ENCODE measurements around the gene PDCD1.
"Not testable (repeated sequence)": the region's sequence is repeated elsewhere in the genome, so short reads cannot be mapped to it uniquely, and the experiment has no call there.

Gene PDCD1
- 0.04 to 10.7 (median 0.35) reads per million in 17 experiments for total RNA-seq

DNA sequence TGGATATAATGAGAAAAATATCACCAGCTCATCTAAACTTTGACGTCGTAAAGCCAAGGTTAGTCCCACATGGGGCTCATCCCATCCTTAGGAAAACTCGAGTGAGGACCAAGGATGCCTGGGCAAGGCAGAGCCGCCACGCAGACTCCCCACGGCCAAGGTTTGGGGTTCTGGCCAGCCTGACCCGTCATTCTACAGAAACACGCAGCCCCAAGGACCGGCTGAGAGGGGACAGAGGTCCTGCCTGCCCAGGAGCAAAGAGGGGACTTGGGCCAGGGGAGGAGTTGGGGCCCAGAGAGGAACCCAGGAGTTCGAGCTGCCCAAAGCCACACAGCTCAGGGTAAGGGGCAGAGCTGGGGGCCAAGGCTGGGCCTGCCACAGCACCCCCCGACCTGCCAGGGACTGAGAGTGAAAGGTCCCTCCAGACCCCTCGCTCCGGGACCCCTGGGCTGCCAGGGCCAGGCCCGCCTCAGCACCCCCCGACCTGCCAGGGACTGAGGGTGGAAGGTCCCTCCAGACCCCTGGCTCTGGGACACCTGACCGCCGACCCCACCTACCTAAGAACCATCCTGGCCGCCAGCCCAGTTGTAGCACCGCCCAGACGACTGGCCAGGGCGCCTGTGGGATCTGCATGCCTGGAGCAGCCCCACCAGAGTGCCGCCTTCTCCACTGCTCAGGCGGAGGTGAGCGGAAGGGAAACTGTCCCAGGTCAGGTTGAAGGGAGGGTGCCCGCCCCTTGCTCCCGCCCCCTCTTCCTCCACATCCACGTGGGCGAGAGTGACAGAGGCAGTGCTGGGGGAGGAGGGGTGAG lies at the start of gene PDCD1:
PDCD1 (minus strand) TSS at position 689 of the 811 bp plus-strand sequence; CDS start at position 633, 56 bp downstream.
- DNase-seq: peak in 2 of 4 experiments; percentile 20 to 34

DNA sequence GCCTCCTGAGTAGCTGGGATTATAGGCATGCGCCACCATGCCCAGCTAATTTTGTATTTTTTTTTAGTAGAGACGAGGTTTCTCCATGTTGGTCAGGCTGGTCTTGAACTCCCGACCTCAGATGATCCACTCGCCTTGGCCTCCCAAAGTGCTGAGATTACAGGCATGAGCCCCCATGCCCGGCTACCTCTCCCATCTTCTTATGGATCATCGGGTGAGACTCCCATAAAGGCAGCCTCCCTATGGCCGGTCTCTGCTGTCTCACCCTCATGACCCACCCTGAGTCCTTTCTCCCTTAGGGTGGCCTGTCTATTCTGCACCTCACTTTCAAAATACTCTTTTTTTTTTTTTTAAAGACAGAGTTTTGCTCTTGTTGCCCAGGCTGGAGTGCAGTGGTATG lies 49.1 kb upstream of the PDCD1 start:
- not testable (repeated sequence) for DNase-seq

DNA sequence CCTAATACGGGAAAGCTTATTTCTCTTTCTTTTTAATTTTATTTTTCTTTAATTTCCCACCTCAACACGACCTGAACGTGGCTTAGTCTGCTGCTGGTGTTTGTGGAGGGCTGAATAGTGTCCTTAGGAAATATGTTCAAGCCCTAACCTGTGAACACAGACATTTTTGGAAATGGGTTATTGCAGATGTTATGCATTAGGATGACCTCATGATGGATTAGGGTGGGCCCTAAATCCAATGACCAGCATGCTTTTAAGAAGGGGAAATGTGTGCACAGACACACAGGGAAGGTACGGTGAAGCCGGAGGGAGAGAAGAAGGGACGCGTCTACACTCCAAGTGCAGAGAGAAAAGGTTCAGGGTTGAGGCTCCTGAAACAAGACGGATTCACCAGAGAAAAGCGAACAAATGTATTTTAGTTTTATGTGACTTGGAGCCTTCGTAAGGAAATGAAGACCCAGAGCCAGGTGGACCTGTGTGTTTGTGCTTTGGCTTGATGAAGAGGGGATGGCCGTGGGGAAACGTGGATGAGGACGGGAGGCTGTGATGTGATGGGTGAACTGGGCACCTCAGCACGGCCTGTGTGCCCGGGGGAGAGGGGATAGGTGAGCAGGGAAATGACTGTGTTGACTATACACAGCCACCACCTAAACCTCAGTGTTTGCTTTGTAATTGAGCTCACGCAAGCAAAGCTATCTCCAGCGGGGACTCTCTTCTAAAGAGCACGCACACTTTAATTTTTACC lies 48.3 kb upstream of the PDCD1 start:
- DNase-seq: no peak

DNA sequence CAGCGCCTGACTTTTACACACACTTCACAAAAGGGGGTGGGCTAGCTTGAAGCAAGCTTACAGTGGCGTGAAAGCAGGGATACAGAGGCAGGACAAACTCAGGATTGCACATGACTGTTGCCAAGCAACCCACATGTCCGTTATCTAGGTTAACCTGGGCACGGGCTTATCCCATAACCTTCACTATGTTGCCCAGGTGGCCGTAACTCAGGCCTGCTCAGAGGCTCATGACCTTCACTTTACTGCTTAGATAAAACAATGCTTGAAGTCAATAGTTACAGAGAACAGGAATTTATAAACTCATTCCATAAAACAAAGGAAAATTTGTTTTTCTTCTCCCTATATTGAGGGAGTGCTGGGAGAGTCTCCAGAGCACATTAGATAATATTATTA lies 47.7 kb upstream of the PDCD1 start:
- not testable (repeated sequence) for DNase-seq

DNA sequence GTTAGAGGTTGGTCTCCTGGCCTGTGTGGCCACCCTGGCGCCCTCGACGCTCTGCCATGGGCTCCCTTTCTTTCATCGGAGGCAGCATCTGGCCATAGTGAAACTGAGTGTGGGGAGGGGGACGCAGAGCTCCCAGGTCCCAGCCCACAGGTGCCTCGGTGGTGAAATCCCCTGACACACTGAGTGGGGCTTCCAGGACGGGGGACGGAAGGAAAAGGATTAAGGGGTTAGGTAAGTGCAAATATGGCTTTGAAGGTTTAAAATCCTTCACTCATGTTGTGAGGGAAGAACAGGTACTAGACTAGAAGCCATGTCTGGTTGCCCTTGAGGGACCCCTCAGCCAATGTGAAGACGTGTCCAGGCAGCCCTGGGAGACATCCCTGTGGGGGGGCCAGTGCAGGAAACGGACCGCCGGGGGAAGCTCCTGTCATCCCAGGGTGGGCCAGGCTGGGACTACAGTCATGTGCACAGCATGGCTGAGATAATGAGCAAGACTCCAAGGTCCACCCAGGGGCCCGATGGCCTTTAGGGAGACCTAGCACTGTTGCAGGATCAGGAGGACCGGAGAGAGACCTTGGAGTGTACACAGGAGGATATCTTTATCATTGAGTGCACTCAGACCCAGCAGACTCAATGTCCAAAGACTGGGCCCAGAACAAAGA lies 47.2 kb upstream of the PDCD1 start:
- no peak for DNase-seq

DNA sequence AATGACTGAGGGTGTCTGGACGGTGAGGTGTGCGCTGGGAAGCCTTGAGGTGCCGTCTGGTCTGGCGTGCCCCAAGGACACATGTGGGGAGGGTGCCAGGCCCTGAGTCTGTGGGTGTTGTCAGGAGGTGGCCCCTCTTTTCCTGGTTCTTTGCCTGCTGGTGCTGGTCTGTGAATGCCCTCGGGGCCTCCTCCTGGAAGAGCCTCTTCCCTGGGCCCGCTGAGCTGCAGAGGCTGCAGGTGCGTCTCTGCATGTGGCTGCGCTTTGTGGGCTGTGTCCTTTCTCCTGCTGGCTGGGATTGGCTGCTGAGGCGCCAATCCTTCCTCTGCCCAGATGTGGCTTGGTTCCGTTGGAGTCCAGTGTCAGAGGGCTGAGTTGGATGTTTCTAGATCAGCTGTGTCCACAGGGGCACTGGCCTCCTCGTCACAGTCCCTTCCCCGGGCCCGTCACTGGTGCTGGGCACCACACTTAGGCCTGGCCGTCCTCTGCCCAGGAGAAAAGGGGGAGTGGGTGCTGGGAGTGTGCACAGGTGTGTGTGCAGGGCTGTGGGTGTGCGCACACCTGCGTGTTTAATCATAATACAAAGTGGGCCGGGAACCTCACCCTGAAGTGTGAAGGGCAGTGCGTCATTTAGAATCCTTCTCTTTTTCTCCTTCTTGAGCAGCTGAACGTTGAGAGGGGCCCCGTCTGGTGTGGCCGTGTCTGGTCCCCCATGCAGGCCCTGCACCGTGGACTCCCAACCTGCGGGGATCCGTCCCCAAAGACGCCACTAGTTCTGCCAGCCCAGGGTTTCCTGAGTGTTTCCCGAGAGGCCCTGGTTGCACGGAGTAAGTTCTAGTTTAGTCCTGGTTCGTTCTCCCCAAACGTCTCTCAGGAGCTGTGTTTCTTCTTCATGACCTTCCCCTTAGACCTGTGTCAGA lies 46.4 kb upstream of the PDCD1 start:
- DNase-seq: no peak

DNA sequence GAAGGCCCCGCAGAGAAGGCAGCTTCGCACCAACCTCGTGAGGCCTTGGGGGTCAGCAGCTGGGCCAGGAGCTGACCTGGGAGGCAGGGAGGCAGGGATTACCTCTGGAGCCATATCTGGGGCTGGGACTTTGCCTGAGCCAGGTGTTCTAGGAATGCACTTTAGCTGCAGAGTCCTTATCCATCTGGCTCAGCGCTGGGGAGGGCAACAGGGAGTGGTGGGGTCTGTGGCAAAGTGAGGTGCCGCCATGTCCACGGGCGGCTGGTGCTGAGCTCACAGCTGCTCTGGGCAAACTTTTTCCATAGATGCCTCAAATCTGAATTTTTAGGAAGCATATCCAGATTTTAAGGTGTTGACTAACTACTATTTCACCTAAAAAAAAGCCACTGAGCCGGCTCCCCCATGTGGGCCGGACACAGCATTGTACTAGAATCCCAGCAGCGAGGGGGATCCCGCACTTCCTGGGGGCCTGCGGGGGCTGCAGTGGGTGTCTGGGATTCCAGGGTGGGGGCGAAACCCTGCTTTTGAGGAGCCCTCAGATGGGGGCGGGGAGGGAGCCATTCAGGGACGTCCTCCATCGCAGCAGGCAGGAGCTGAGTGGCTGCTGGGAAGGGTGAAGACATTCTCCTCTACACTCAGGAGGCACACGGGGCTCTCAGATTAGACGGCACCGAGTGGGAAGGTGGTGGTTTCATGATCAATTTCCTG lies 45.5 kb upstream of the PDCD1 start:
- DNase-seq: no peak

DNA sequence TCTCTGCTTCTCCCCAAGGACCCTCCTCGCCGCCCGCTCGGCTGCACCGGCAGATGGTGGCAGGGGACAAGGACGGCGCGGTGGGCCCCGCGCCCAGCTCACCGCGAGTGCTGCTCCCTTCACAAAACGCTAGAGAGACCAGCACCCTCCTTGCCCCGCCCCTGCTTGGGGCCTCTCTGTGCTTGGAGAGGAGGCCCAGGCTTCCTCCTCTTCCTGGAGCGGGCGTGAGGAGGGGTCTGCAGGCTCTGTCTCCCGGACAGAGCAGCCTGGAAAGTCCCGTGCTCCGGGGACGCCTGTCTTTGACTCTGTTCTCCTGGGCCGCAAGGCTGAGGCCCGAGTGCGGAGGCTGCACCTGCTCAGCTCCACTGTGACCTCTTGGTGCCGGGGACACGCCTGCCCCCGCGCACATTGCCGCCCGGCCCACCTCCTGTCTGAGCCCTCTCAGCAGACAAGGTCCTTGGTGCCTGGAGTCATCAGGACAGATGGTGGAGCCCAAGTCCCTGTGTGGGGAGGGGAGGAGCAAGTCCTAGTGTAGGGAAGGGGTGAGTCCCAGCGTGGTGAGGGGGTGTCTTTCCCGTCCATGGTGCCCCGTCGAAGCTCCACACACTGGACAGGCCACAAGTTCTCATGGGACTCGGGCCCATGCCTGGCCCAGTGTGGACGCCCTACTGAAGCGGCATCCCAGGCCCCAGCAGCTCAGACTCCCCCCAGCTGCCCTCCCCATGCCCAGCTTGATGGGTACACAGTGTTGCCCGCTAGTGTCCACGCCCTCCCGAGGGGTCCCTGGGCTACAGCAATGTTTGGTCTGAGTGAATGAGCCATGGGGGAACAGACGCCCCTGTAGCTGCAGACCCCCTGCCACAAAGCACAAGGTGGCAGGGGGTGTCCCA lies 44.7 kb upstream of the PDCD1 start:
- no peak for DNase-seq

DNA sequence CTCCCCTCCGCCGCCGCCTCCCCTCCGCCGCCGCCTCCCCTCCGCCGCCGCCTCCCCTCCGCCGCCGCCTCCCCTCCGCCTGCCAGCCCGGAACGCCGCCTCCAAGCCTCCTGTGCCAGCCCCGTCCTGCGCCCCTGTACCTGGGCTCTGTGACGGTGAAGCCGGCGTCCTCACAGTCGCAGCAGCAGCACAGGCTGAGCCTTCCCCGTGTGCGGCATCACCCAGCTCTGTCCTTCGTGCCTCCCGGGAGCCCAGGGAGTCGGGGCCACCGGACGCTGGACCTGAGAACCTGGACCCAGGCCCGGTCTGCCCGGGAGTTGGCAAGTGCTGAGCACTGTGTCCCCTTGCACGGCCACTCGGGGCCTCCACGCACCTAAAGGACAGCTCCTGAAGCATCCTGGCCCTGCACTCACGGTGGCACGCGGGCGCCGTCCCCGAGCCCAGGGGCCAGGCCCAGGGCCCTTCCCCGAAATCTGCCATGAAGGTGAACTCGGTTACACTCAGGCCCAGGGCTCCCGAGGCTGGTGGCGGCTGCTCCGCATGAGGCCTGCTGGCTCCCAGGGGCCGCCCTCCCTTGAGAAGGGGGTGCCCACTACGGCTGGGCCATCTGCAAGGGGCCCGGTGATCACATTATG lies 43.8 kb upstream of the PDCD1 start:
- no peak for DNase-seq

DNA sequence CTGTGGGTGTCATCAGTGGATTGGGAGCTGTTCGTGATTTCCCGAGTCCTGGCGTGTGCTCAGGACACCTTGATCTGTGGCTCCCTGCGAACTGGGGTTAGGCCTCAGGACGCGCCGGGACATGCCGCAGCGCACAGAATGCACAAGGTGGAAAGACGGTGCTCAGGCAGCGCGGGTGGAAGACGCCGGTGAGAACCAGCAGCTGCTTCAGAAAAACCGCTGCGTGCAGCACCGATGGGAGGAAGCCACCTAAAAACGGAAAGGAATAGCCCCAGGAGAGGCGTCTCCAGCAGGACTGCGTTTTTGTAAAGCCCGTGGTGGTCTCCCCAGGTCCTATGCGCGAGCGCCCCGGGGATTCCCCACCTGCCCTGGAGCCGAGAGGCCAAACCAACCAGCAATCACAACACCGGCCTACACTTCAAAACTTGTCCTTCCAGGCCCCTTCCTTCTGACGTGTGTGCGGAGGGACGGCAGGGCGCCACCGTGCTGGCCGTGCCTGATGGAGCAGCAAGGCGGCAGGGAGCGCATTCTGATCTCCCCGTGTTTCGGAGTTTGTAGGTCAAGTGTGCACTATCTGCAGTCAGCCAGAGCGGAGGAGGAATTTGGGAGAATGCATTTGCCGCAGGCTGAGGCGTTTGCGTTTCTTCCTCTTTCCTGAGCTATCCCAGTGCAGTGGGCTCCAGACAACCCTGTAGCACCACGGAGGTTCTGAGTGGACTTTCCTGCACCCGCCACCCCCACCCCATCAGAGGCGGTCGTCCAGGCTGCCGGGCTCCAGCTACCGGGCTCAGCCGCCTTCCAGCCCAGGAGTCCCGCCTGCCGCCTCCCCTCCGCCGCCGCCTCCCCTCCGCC lies 43.0 kb upstream of the PDCD1 start:
- peak in 2 of 4 experiments; percentile 9 to 10 for DNase-seq

DNA sequence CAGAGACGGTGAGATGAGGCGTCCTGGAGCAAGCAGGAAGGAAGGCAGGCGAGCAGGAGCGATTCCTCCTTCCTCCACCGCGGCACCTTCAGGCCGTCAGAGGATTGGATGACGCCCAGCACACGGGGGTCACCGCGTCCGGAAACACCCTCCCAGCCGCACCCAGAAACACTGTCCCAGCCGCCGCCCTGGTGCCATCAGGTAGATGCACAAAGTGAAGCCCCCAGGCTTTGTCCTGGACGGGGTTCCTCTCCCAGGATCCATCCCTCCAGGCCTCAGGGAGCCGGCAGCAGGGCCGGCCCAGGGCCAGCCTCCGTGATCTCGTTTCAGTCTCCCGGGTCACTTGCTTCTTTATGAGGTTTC lies 42.3 kb upstream of the PDCD1 start:
- no peak for DNase-seq

DNA sequence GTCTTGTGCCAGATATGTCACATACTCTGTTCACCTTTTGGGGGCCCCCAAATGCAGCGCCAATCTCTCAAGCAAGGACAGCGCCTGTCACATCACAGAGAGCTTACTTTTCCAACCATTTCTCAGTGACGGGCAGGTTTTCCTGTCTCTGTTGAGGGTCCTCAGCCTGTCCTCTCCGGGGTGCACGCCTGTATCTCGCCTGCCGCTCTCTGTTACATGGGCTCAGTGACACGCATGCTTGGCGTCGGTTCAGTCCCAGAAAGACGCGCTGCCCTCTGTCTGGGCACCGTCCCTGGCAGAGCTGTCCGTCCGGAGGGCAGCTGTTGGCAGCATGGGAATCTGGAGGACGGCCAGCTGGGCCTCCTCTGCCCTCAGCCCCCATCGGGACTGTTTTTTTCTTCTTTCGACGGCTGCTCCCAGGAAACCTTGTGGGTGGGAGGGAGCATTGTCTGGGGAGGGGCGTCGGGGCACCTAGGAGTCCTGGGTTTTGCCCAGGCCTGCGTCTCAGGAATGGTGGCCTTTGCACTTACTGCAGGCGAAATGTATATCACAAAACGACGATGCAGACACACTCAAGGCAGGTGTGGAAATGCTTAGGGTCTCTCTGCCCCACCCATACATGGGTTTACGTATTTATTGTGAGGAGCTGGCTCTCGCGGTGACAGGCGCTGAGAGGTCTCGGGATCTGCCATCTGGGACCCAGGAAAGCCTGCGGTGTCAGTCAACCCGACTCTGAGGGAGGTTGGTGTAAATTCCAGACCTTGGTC lies 41.7 kb upstream of the PDCD1 start:
- no peak for DNase-seq

DNA sequence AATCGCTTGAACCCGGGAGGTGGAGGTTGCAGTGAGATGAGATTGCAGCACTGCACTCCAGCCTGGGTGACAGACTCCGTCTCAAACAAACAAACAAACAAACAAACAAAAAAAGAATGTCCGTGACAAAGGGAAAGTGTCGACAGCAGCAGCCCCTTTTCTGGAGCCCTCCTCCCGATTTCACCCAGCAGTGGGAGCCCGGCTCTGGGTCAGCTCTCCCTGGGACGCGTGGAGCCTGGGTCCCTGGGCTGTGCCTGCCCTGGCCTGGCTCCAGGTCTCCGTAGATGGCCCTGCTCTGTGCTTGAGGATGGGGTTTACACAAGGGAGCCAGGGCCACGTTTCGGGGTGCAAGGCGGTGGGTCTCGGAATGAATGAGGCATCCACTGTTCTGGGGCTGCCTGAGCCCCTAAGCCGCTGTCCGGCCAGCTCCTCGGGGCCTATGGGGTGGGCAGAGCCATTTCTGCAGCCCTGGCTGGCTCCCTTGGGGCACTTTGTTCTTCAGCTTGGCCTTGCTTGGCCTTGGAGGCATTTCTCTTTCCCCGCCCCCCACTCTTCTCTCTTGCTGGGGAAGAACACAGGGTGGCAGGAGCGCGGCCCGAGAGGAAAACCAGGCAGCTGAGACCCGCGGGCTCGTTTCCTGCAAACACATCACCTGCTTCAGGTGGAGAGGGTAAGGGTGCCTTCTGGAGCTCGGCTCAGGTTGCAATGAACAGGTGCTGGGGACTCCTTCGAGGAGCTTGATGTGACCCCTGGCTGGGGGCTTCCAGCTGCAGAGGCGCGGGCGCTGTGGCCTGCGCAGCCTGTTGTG lies 40.0 kb upstream of the PDCD1 start:
- DNase-seq: no peak

DNA sequence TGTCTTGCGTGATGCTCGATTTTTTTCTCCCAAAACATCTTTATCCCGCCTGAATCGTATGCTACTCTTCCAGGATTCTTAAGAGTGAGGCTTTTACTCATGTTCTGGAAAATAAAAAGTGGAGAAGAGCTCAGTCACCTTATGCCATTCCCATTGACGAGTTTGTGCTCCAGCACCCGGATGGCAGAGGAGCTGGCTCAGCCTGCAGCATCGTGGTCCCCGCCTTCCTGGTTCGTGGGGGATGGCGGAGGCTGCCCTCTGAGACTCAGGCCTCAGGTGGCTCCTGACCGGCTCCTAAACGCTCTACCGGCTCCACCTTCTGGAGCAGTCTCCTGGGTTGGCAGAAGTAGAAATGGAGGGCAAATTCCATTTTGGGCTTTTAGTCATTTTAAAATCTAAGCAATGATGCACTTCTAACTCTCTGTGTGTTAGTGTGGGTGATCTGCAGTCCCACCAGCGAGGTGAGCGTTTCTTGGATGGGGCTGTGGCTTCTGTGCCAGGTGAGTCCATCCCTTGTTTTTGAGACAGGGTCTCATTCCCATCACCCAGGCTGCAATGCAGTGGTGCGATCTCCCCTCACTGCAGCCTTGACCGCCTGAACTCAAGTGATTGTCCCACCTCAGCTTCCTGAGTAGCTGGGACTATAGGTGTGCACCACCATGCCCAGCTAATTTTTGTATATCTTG lies 38.7 kb upstream of the PDCD1 start:
- DNase-seq: no peak

DNA sequence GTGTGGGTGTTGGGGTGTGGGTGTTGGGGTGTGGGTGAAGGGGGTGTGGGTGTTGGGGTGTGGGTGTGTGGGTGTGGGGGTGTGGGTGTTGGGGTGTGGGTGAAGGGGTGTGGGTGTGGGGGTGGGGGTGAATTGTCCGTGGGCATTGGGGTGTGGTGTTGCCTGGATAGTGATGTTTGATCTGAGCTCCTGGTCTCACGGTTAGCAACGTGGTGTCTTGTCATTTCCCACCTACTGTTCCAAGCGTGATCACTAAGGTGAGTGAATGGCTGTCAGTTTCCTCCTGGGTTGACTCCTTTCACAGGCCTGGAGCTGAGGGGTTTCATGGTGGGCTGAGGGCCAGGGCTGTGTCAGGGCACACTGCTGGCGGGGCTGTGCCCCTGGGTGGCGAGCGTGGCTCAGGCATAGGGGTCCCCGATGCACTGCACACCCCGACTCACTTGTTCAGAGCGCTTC lies 38.1 kb upstream of the PDCD1 start:
- no peak for DNase-seq

All from suppressor macrophage (primary cell).